IPS-15b (cell line): ENCODE data around the gene DUSP16.
A peak's percentile ranks its signal among the peaks of the same experiment; 100 is the strongest.

Experiments
- H3K27me3 ChIP-seq: one replicate; pipeline ENCODE4 v1.6.1; 2013; ENCODE audit warnings: low read length; ENCODE audit not compliant: control insufficient read depth, insufficient read depth
- H3K36me3 ChIP-seq: one replicate; pipeline ENCODE4 v1.6.1; 2013; ENCODE audit warnings: low read length; ENCODE audit not compliant: control insufficient read depth, insufficient read depth
- H3K4me1 ChIP-seq: one replicate; pipeline ENCODE4 v1.6.1; 2013; ENCODE audit warnings: mild to moderate bottlenecking, low read length; ENCODE audit not compliant: control insufficient read depth, insufficient read depth
- H3K4me3 ChIP-seq: one replicate; pipeline ENCODE4 v1.5.1; 2013; ENCODE audit warnings: low read depth, low read length
- H3K9ac ChIP-seq: one replicate; pipeline ENCODE4 v1.6.1; 2013; ENCODE audit warnings: low read depth, mild to moderate bottlenecking, low read length
- H3K9me3 ChIP-seq: one replicate; pipeline ENCODE4 v1.6.1; 2013; ENCODE audit warnings: mild to moderate bottlenecking, low read length; ENCODE audit not compliant: control insufficient read depth, insufficient read depth

The DUSP16 gene, protein sequence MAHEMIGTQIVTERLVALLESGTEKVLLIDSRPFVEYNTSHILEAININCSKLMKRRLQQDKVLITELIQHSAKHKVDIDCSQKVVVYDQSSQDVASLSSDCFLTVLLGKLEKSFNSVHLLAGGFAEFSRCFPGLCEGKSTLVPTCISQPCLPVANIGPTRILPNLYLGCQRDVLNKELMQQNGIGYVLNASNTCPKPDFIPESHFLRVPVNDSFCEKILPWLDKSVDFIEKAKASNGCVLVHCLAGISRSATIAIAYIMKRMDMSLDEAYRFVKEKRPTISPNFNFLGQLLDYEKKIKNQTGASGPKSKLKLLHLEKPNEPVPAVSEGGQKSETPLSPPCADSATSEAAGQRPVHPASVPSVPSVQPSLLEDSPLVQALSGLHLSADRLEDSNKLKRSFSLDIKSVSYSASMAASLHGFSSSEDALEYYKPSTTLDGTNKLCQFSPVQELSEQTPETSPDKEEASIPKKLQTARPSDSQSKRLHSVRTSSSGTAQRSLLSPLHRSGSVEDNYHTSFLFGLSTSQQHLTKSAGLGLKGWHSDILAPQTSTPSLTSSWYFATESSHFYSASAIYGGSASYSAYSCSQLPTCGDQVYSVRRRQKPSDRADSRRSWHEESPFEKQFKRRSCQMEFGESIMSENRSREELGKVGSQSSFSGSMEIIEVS

DNA sequence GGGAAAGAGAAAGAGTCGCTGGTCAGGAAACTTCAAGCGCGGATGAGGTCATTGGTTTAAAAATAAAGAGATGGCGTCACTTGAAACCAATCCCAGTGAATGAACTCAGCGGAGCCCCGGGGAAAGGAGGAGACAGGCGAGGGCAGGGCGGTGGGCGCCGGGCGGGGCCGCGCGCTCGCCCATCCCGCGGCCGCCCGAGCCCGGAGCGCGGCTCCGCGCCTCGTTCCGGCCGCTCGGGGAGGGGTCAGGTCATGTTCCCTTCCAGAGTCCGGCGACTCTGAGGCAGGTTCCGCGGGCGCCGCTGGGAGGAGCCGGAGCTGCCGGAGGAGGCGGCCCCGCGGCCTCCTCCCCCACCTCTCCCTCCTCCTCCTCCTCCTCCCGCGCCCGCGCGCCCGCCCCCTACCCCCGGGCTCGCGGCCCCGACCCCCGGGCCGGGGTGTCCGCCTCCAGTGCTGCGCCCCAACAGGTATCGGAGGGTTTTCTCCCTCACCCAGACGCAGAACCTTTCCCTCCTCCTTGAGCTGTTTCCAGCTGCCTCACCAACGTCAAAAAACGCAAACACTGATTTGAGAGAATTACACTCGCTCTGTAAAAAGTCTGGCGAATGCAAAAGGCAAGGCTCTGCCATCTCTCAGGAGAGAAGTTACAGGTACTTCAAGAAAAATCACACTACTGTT, at the start of gene DUSP16:
Gene DUSP16, minus strand, starts transcription at position 279 of the 677 bp plus-strand sequence. CDS start 41,765 bp downstream, outside the sequence.
- Histone ChIP-seq H3K9me3 (no peaks in the 10 kb centered on the region), H3K4me3 (peak within 1 kb of the TSS; percentile 88), H3K36me3 (no peaks in the 10 kb centered on the region), H3K4me1 (peaks cover 27% of the 10 kb centered on the region), H3K27me3 (no peaks in the 10 kb centered on the region), H3K9ac (peak within 1 kb of the TSS; percentile 91)

DNA sequence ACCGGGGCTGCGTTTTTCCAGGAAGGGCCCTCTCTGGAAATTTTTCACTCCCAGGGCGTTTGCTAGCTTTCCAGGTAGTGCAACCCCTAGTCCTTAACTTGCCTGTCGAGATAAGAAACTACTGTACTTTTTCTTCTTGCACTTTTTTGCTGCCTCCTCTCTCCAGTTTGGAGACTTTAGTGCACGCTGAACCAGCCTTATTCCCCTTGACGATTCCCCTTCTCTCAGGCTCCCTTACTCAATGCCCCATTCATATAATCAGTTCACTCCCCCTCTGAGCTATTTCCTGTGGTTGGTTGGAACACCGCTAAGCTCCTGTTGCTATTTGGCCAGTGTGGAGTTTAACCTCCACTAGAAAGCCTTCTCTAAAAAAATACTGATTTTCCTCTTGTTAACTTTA, 49.7 kb upstream of the DUSP16 start:
- Histone ChIP-seq H3K9ac (peak overlapping the region; percentile 37), H3K9me3 (no peaks in the 10 kb centered on the region), H3K36me3 (no peaks in the 10 kb centered on the region), H3K4me1 (peaks cover 7% of the 10 kb centered on the region), H3K4me3 (peak overlapping the region; percentile 68), H3K27me3 (no peaks in the 10 kb centered on the region)

DNA sequence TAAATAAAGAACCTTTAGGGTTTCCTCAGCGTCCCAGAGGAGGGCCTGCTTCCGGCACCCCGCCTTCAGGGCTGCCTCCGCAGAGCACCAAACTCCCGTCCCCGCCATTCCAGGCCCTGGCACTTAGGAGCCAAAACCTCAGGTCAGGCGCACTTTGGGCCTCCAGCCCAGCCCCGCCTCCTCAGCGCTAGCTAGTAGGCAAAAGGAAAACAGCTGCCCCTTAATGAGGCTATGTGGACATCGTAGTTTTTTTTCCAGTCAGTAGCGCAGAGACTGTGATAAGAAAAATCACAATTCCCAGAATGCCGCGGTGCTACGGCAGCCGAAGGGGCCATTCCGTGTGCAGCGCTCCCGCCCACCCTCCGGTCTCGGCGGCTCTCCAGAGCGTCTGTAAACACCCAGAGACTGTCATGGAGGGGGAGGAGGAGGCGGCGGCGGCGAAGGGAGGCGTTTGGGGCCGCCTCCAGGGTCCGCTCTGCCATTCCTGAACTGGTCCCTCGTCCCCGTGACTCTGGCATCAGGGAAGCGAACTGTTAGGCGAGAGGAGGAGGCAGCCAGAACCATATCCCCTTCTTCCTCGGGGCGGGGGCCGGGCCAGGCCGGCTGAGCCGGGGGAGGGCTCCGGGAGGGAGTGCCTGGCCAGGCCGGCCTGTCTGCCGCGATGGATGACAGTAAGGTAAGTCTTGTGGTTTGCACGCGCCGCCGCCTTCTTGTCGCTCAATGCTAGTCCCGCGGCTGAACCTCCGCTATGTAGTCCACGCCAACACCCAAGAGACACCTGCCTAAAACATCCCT, 49.0 kb upstream of the DUSP16 start, which contains the start of gene CREBL2:
Gene CREBL2, plus strand, starts transcription at position 365 of the 795 bp plus-strand sequence. Its CDS starts 297 bp downstream, at position 662.
- Histone ChIP-seq H3K4me1 (peaks cover 9% of the 10 kb centered on the region), H3K27me3 (no peaks in the 10 kb centered on the region), H3K36me3 (no peaks in the 10 kb centered on the region), H3K9me3 (no peaks in the 10 kb centered on the region), H3K4me3 (peak within 1 kb of the TSS; percentile 68), H3K9ac (peak within 1 kb of the TSS; percentile 62)

DNA sequence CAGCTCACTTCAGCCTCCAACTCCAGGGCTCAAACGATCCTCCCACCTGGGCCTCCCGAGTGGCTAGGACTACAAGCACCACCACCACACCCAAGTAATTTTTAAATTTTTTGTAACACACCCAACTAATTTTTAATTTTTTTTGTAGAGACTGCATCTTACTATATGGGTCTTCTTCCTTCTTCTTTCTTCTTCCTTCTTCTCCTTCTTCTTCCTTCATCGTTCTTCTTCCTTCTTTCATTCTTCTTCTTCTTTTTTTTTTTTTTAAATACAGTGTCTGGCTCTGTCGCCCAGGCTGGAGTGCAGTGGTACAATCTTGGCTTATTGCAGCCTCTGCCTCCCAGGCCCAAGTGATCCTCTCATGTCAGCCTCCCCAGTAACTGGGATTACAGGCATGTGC, 48.0 kb upstream of the DUSP16 start:
- H3K9ac ChIP-seq: no peak overlapping the region
- no peak overlapping the region for H3K4me3 ChIP-seq
- no peaks in the 10 kb centered on the region for H3K27me3 ChIP-seq
- H3K9me3 ChIP-seq: no peaks in the 10 kb centered on the region
- H3K4me1 ChIP-seq: peaks cover 11% of the 10 kb centered on the region
- no peaks in the 10 kb centered on the region for H3K36me3 ChIP-seq

DNA sequence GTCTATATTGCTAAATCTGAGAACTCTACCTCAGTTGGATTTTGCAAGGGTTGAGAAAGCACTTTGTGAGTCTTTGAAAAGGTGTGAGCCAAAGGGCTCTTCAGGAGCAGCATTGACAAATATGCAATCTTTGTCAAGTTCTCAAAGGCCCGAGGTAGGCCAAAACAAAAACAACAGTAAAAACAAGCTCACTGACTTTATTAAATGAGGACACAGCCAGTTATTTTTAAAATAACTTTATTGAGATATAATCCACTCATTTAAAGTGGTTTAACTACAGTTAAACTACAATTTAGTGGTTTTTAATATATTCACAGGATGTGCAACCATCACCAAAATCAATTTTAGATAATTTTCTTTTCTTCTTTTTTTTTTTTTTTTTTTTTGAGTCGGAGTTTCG, 47.0 kb upstream of the DUSP16 start:
- no peaks in the 10 kb centered on the region for H3K27me3 ChIP-seq
- H3K36me3 ChIP-seq: no peaks in the 10 kb centered on the region
- H3K9ac ChIP-seq: no peak overlapping the region
- peaks cover 11% of the 10 kb centered on the region for H3K4me1 ChIP-seq
- H3K9me3 ChIP-seq: no peaks in the 10 kb centered on the region
- H3K4me3 ChIP-seq: no peak overlapping the region

DNA sequence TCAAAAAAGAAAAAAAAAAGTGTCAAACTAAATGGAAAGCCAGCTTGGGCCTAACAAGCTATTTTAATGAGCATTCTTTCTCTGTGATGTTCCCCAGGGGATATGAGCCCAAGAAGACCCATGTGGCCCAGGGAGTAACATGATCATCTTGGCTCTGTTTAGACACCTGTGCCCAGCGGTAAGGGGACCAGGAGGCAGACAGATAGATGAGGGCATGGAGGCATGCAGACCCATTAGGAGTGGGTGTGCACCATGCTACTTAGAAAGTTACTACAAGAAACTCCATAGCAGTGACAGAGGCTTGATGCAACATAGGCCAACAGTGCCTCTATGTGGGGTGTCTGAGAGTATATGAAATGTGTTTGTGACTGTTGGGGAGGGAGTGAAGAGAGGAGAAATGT, 45.9 kb upstream of the DUSP16 start:
- H3K36me3 ChIP-seq: no peaks in the 10 kb centered on the region
- H3K9me3 ChIP-seq: no peaks in the 10 kb centered on the region
- no peaks in the 10 kb centered on the region for H3K27me3 ChIP-seq
- H3K9ac ChIP-seq: no peak overlapping the region
- H3K4me1 ChIP-seq: peaks cover 11% of the 10 kb centered on the region
- H3K4me3 ChIP-seq: no peak overlapping the region

DNA sequence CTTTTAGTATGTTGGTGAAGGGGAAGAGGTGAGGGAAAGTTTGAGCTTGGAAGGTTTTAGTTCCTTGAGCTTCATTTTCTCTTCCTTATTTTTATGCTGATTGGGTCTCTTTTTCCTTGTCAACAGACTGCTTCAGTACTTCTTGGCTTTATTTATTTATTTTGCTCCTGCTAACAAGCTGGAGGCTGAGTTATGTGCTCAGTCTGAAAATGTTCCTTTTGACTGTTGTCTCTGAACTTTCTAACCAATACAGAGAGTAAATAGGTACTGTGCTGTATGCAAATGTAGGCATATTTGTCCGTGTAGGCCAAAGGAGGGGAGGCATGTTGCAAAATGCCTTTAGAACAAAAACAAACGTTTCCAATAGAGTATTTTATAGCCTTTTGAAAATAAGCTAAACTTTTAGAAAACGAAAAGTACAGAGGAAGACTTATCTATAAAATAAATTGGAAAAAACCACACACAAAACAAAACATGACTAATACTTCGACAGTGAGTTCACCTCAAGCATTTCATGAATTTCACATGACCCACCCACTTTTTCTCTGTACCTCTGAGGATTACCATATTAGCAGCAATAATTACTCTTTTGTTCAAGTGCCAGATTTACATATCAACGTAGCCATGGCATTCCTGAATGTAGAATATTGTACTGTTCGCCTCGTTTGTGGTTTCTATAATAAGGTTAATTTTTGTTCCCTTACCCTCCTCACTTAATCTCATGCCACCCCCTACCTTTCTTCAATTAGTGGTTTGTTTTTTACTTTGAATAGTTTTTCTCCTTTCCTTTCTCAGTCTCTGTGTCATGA, 44.3 kb upstream of the DUSP16 start:
- Histone ChIP-seq H3K9me3 (no peaks in the 10 kb centered on the region), H3K27me3 (no peaks in the 10 kb centered on the region), H3K9ac (no peak overlapping the region), H3K4me1 (peaks cover 9% of the 10 kb centered on the region), H3K4me3 (no peak overlapping the region), H3K36me3 (no peaks in the 10 kb centered on the region)

DNA sequence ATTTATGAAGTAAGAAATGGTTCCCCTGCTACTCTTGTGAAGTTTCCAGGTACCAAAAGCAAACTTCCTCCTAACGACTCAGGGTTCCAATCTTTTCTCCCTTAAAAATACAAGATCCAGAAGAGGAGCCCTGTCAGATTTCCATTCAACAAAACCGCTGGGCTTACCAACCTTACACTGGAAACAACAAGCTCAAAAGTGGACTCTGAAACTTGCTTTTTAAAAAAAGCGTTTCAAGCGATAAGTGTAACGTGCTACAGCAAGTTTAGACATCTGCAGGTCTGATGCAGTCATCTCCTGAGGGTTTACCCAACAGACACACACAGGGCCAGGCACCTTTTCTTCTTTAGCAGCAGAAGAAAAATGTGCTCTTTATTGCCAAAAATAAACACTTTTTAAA, 42.1 kb upstream of the DUSP16 start:
- no peaks in the 10 kb centered on the region for H3K36me3 ChIP-seq
- H3K27me3 ChIP-seq: no peaks in the 10 kb centered on the region
- H3K4me3 ChIP-seq: no peak overlapping the region
- no peaks in the 10 kb centered on the region for H3K9me3 ChIP-seq
- no peak overlapping the region for H3K9ac ChIP-seq
- peaks cover 9% of the 10 kb centered on the region for H3K4me1 ChIP-seq

DNA sequence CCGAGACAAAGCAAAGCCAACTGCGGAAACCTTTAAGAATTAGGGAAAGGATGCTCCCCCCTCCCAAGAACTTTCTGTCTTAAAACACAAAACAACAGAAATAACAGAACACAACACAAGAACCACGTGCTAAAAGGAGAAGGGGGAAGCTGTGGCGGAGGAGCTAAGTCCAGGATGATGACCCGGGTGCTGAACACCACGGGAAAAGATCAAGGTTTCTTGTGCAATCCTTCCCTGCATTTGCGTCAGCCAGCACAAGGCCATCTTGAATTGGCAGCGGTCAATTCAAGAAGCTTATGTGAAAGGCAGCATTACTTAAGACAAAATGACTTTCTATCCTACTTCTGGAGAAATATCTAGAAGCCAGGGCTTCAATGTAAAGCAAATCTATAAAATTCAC, 38.0 kb upstream of the DUSP16 start:
- no peaks in the 10 kb centered on the region for H3K9me3 ChIP-seq
- H3K36me3 ChIP-seq: no peaks in the 10 kb centered on the region

DNA sequence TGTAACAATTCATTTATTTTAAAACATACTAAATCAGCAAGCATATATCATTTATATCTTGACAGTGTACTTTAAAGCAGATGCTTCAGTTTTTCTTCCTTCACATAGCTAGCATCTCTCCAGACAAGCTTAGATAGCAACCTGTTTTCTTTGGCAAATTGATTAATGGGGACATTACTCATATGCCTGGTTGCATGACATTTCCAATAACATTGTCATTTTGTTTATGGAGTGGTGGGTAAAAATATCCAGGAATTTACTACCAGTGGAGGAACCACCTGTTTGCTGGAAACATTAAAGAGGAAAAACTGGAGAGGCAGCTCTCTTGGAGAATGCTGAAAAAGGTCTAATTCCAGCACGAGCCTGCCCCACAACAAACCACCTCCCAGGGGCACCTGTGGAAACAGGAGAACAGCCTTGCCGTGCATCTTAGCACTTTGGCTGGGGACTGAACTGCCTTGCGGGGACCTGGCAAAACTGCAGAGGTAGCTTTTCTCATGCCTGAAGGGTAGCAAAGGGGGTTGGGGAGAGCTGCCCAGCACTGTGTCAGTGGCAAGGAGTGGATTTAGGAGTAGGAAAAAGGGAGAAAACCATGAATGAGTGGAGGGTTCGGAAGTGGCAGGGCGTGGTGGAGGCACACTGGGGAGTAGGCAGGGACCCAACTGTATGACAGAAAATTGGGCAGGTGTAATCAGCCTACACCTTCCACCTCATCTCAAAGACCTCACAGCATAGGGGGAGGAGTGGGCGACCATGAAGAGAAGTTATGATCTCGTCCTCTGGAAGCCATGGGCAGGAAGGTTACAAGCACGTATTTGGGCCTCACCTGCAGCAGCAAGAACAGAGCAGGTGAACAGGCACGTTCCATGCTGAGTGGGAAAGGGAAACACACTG, 37.3 kb upstream of the DUSP16 start:
- Histone ChIP-seq H3K36me3 (no peaks in the 10 kb centered on the region), H3K4me3 (no peak overlapping the region), H3K9ac (no peak overlapping the region), H3K27me3 (no peaks in the 10 kb centered on the region), H3K4me1 (no peaks in the 10 kb centered on the region), H3K9me3 (no peaks in the 10 kb centered on the region)

More for the DNA sequence above, 38.0 kb upstream of the DUSP16 start:
- H3K4me3 ChIP-seq: no peak overlapping the region
- H3K9ac ChIP-seq: no peak overlapping the region
- no peaks in the 10 kb centered on the region for H3K4me1 ChIP-seq
- no peaks in the 10 kb centered on the region for H3K27me3 ChIP-seq
